Naive thymus-derived CD8-positive, alpha-beta T cell (primary cell): ENCODE data around the gene PLEKHA5. TPM values are rescaled to one million over a fixed set of nuclear protein-coding genes. Genes with fewer than 3 reads are reported as not detected.
"Not testable (repeated sequence)": the region's sequence is repeated elsewhere in the genome, so short reads cannot be mapped to it uniquely, and the experiment has no call there.

Experiments used
- ATAC-seq, 2 donors: fragments of 150-1000 bp; cut with Tn5 transposase in 1 of 2; sonication (Bioruptor Pico), chemical (Tn5 transposase) in 1 of 2; 1 replicate in 1 of 2; 2 replicates in 1 of 2; pipeline ENCODE4 v1.10.0; 2021; ENCODE audit warnings: mild to moderate bottlenecking in 2 of 2, moderate library complexity in 2 of 2
- POLR2A ChIA-PET: fragments of 350-600 bp; sonication (Branson Sonifier 250); formaldehyde crosslinking; loops from one replicate; lab custom pipeline; 2021; ENCODE audit warnings: antibody characterized with exemption; lab: Charles Lee
- DNase-seq, 10 donors: peaks; one replicate each; pipeline versions ENCODE4 v3.0.0 to v3.0.0-alpha.2; 2020 to 2022
- H3K27ac Mint-ChIP-seq, 10 donors: one replicate each; pipeline ENCODE4 v1.8.0; 2020 to 2022; ENCODE audit warnings: mild to moderate bottlenecking in 10 of 10, mixed read lengths in 10 of 10, moderate library complexity in 4 of 10, inconsistent platforms in 1 of 10
- H3K27me3 Mint-ChIP-seq, 5 donors: one replicate each; pipeline ENCODE4 v1.8.0; 2021 to 2022; ENCODE audit warnings: mixed read lengths in 5 of 5
- H3K36me3 Mint-ChIP-seq, 3 donors: one replicate each; pipeline ENCODE4 v1.8.0; 2020 to 2022; ENCODE audit warnings: mixed read lengths in 3 of 3, mild to moderate bottlenecking in 2 of 3, inconsistent platforms in 1 of 3
- H3K4me1 Mint-ChIP-seq, 4 donors: one replicate each; pipeline ENCODE4 v1.8.0; 2021 to 2022; ENCODE audit warnings: mixed read lengths in 4 of 4
- H3K4me3 Mint-ChIP-seq, 10 donors: one replicate each; pipeline ENCODE4 v1.8.0; 2020 to 2022; ENCODE audit warnings: mild to moderate bottlenecking in 10 of 10, mixed read lengths in 10 of 10, moderate library complexity in 6 of 10, inconsistent platforms in 1 of 10
- H3K9me3 Mint-ChIP-seq, 9 donors: one replicate each; pipeline ENCODE4 v1.8.0; 2020 to 2022; ENCODE audit warnings: mixed read lengths in 9 of 9, mild to moderate bottlenecking in 3 of 9, inconsistent platforms in 1 of 9, moderate library complexity in 1 of 9
- polyA plus RNA-seq, 3 donors: library from polyadenylated mRNA; unstranded; fragments of 300-500 nt; fragmentation: Illumina TruSeq; gene quantifications; one replicate each; pipeline ENCODE4 v1.2.3, GENCODE V29; 2021
- total RNA-seq, 8 experiments: library from RNA in 2 of 8; stranded (reverse) in 2 of 8; gene quantifications; one replicate each; pipeline ENCODE4 v1.2.3 and lab custom pipeline; 2021 to 2026

Gene PLEKHA5
- total and polyA plus RNA-seq, 5 experiments from 2014 or later: 0.37 to 2.7 (median 0.61) TPM

DNA sequence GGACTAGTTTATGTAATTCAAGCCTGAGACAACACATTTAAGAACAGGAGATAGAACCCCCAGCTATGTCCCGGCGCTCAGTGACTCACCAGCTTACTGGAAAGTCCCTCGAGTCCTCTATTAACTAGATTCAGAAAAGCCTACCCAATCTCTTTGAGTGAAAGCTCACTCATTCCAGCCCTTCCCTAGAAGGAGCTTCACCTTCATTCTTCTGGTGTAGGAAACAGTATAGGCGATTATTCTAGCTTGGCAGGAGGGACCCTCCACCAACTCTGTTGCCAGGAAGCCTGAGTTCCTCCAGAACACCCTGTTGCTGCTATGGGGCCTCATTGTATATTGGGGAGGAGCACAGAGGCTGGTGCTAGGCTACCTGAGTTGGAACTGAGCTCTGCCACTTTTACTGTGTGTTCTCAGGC lies 252.6 kb downstream of the PLEKHA5 start:
- DNase-seq (peak in 1 of 10 donors; percentile 6), ATAC-seq (no peak)
- Mint-ChIP-seq H3K27me3 (no peaks in the 10 kb centered on the region), H3K9me3 (no peaks in the 10 kb centered on the region), H3K4me3 (no peak overlapping the region), H3K27ac (peak overlapping the region in 1 of 10 donors; percentile 37), H3K4me1 (no peaks in the 10 kb centered on the region), H3K36me3 (no peaks in the 10 kb centered on the region)
- POLR2A ChIA-PET: no interaction called here

DNA sequence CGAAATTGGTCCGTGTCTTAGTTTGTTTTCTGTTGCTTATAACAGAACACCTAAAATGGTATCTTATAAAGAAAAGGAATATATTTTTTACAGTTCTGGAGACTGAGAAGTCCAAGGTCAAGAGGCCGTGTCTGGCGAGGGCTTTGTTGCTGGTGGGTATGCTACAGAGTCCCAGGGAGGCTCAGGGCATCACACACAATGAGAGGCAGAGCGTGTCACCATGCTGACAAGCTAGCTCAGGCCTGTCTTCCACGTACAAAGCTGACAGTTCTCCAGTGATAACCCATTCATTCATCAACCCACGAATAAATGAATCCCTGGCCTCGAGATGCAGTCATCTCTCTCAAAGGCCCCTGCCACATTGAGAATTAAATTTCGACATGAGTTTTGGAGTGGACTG lies 253.0 kb downstream of the PLEKHA5 start:
- Mint-ChIP-seq H3K4me1 (no peaks in the 10 kb centered on the region), H3K27me3 (no peaks in the 10 kb centered on the region), H3K9me3 (no peaks in the 10 kb centered on the region), H3K36me3 (no peaks in the 10 kb centered on the region), H3K27ac (peak overlapping the region in 1 of 10 donors; percentile 37), H3K4me3 (no peak overlapping the region)
- DNase-seq (no peak), ATAC-seq (no peak)
- POLR2A ChIA-PET: no interaction called here

DNA sequence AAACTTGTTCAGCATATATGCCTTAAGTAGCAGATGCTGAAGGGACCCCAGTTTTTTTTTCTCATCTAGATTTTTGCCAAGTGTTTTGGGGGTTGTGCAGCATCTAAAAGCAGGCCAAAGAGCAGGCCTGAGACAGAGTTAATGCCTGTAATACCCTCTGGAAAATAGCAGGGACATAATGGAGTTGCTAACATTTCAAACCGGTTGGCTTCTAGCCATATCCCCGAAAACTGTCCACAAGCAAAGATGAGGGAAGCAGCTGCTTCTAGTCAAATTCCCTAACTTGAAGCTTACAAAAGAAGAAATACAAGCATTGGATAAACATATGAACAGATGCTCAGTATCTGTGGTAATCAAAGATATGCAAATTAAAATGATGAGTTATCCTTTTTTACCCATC lies 257.6 kb downstream of the PLEKHA5 start:
- H3K9me3 Mint-ChIP-seq: no peaks in the 10 kb centered on the region
- peaks cover 0 to 3% (median 0%) of the 10 kb centered on the region in 4 donors for H3K4me1 Mint-ChIP-seq
- no peaks in the 10 kb centered on the region for H3K27me3 Mint-ChIP-seq
- POLR2A ChIA-PET: no interaction called here
- ATAC-seq (no peak), DNase-seq (no peak)
- no peak overlapping the region for H3K27ac Mint-ChIP-seq
- no peak overlapping the region for H3K4me3 Mint-ChIP-seq
- no peaks in the 10 kb centered on the region for H3K36me3 Mint-ChIP-seq

DNA sequence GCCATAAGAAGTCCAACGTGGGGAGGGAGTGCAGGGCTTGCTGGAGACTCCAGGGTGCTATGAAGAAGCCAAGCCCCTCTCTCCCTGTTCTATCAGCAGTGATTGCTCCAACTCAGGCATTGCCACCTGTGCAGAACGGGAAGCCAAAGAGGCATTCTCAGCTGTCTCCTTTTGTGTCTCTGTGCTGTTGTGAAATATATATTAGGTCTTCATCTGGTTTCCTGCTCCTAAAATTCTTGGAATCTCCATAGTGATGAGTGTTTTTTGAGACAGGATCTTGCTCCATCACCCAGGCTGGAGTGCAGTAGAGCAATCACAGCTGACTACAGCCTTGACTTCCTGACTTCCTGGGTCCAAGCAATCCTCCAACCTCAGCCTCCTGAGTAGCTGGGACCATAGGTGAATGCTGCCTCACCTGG lies 258.6 kb downstream of the PLEKHA5 start:
- POLR2A ChIA-PET: no interaction called here
- Mint-ChIP-seq H3K27ac (no peak overlapping the region), H3K36me3 (no peaks in the 10 kb centered on the region), H3K4me3 (no peak overlapping the region), H3K27me3 (no peaks in the 10 kb centered on the region), H3K4me1 (peaks cover 0 to 3% (median 0%) of the 10 kb centered on the region in 4 donors), H3K9me3 (no peaks in the 10 kb centered on the region)
- DNase-seq: no peak
- ATAC-seq: no peak

DNA sequence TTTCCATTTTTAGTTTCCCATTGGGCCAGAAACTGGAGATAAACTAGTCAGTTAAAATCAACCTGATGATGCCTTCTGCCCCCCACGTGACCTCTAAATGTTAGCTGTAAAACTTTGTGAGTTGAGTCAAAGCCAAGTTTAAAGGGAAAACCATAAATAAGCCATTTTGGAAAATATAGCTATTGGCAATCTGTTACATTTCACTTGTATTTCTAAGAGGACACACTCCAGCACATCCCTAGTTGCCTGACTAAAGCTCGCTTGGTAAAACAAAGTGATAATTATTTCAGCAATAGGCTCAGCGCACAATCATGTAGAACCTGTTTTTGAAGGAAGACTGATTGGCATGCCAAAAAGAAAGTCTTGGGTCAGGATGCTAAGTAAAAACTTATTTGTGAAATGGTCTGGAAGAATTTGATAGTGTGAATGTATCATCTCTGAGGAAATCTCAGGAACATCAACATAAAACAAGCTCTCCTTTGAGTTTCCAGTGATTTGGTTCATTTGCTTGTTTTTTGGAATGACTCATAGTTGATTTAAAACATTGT lies 260.6 kb downstream of the PLEKHA5 start:
- no peaks in the 10 kb centered on the region for H3K27me3 Mint-ChIP-seq
- no peaks in the 10 kb centered on the region for H3K36me3 Mint-ChIP-seq
- no peak overlapping the region for H3K27ac Mint-ChIP-seq
- H3K9me3 Mint-ChIP-seq: no peaks in the 10 kb centered on the region
- DNase-seq: no peak
- H3K4me3 Mint-ChIP-seq: no peak overlapping the region
- POLR2A ChIA-PET: no interaction called here
- no peak for ATAC-seq
- peaks cover 0 to 3% (median 0%) of the 10 kb centered on the region in 4 donors for H3K4me1 Mint-ChIP-seq

DNA sequence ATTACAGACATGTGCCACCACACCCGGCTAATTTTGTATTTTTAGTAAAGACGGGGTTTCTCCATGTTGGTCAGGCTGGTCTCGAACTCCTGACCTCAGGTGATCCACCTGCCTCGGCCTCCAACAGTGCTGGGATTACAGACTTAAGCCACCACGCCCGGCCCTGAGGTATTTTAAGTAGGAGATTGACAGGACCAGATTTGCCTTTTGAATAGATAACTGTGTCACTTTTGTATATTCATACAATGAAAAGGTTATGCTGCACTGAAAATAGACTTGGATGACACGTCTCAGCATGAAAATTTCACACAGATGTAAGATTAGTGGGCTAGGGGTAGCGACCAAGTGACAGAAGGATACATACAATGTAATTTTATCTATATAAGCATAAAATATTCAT lies 263.1 kb downstream of the PLEKHA5 start:
- H3K4me3 Mint-ChIP-seq, H3K27me3 Mint-ChIP-seq, DNase-seq, H3K4me1 Mint-ChIP-seq, H3K36me3 Mint-ChIP-seq, H3K9me3 Mint-ChIP-seq, H3K27ac Mint-ChIP-seq, ATAC-seq, POLR2A ChIA-PET: not testable (repeated sequence)

DNA sequence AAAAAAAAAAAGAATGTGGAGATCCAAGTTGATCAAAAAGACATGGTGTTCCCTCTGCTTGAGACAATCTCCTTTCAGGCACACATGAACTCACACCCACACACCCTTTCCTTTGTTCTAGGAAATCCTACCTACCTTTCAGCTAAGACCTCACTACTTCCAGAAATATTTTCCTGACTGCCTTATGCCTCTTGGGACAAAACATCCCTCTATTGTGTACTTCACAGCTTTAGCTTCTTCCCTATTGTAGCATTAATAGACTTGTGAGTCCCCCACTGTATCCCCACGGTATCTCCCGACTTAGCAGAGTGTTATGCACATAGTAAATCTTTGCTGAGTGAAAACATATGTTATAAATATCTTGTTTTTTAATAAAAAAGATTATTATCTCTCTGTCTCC lies 264.9 kb downstream of the PLEKHA5 start:
- H3K4me1 Mint-ChIP-seq: peaks cover 0 to 1% (median 0%) of the 10 kb centered on the region in 4 donors
- H3K27me3 Mint-ChIP-seq: no peaks in the 10 kb centered on the region
- no peak overlapping the region for H3K27ac Mint-ChIP-seq
- DNase-seq: no peak
- POLR2A ChIA-PET: no interaction called here
- no peaks in the 10 kb centered on the region for H3K36me3 Mint-ChIP-seq
- no peaks in the 10 kb centered on the region for H3K9me3 Mint-ChIP-seq
- no peak for ATAC-seq
- H3K4me3 Mint-ChIP-seq: no peak overlapping the region

DNA sequence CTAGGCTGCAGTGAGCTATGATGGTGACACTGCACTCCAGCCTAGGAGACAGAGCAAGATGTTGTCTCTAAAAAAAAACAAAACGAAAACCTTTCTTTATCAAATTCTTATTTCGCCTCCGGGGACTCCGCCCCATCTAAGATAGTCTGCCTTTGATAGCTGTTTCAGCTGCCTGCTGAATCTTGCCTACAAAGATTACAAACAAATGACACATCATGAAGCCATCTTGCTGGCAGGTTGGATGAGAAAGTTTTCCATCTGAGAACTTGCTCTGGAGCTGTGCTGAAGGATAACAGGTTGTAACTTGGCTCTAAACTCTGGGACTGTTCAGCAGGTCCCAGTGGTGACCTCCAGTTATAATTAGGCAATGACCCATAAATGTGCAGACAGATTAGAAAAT lies 268.0 kb downstream of the PLEKHA5 start:
- POLR2A ChIA-PET: interaction anchor here (0.6 kb wide), 1 partner anchor 101 kb away, joined by 3 read pairs; no protein-coding TSS in a partner anchor
- Mint-ChIP-seq H3K9me3 (no peaks in the 10 kb centered on the region), H3K36me3 (no peaks in the 10 kb centered on the region), H3K4me1 (peaks cover 1 to 5% (median 3%) of the 10 kb centered on the region in 4 donors), H3K4me3 (no peak overlapping the region), H3K27me3 (no peaks in the 10 kb centered on the region), H3K27ac (no peak overlapping the region)
- no peak for ATAC-seq
- no peak for DNase-seq

DNA sequence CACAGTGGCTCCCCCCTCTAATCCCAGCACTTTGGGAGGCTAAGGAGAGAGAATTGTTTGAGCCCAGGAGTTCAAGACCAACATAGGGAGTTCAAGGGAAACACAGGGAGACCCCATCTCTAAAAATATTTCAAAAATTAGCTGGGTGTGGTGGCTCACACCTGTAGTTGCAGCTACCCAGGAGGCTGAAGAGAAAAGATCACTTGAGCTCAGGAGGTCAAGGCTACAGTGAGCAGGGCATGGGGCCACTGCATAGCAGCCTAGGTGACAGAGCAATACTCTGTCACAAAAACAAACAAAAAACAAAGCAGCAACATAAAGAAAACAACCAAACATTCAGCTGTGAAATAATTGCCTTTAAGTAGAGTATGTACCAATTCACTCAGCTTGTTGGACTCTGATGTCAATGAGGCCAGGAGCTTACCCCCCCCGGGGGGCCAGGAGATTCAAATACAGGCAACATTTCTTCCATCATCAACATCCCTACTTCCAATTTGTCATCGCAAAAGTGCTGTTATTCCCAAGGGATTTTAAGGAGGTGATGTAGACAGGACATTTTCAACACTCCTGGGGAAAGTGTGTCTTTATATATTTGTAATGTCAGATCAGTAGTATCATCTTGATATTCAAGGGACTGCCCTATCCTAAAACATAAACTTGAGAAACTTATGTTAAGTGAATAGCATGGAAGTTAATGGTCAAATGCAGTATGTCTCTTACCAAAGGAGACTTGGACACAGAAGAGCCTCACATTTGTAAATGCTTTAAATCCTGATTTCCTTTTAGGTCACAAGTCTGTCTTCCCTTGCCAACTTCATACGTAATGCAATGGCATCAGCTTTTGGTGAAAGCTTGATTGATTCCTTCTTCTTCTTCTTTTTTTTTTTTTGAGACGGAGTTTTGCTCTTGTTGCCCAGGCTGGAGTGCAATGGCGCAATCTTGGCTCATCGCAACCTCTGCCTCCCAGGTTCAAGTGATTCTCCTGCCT lies 269.1 kb downstream of the PLEKHA5 start:
- H3K27me3 Mint-ChIP-seq: no peaks in the 10 kb centered on the region
- peaks cover 4 to 13% (median 10%) of the 10 kb centered on the region in 4 donors for H3K4me1 Mint-ChIP-seq
- ATAC-seq (no peak), DNase-seq (no peak)
- POLR2A ChIA-PET: no interaction called here
- peaks cover 0 to 6% (median 0%) of the 10 kb centered on the region in 9 donors for H3K9me3 Mint-ChIP-seq
- H3K27ac Mint-ChIP-seq: peak overlapping the region in 2 of 10 donors; percentile 18 to 29
- H3K36me3 Mint-ChIP-seq: no peaks in the 10 kb centered on the region
- H3K4me3 Mint-ChIP-seq: no peak overlapping the region

DNA sequence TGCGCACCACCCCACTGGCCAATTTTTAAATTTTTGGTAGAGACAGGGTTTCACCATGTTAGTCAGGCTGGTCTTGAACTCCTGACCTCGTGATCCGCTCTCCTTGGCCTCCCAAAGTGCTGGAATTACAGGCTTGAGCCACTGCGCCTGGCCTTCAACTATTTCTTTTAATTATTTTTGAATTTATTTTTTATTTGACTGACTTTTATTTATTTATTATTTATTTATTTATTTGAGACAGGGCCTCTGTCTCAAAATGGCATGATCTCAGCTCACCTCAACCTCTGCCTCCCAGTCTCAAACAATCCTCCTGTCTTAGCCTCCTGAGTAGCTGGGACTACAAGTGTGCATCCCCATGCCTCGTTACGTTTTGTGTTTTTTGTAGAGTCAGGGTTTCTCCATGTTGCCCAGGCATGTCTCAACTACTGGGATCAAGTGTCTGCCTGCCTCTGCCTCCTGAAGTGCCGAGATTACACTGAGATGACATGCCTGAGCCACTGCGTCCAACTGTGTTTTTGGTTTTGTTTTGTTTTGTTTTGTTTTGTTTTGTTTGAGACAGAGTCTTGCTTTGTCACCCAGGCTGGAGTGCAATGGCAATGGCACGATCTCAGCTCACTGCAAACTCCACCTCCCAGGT lies 271.2 kb downstream of the PLEKHA5 start:
- H3K9me3 Mint-ChIP-seq: peaks cover 0 to 11% (median 7%) of the 10 kb centered on the region in 9 donors
- POLR2A ChIA-PET, ATAC-seq, H3K4me3 Mint-ChIP-seq, H3K27me3 Mint-ChIP-seq, DNase-seq: not testable (repeated sequence)
- H3K27ac Mint-ChIP-seq: peak overlapping the region in 1 of 10 donors; percentile 47
- peaks cover 7 to 29% (median 20%) of the 10 kb centered on the region in 4 donors for H3K4me1 Mint-ChIP-seq
- H3K36me3 Mint-ChIP-seq: peaks cover 0 to 11% (median 6%) of the 10 kb centered on the region in 3 donors

DNA sequence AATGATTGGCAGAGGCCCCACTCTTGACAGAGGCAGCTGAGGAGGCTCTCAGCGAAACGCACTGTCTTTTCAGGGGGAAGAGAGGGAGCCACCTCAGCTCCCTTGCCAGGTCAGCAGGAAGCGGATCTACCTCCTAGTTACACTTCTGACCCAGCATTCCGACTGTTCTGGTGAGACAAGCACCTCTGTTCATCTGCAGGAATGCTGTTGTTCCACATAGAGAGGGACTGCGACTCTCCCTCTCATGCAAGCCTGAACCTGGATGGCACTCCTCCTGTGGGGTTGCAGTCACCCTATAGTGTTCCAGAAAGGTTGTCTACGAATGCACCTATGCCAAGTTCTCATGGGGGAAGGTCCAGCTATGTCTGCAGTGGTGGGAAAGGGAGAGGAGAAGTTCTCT lies 272.7 kb downstream of the PLEKHA5 start:
- Mint-ChIP-seq H3K4me1 (peaks cover 7 to 30% (median 21%) of the 10 kb centered on the region in 4 donors), H3K27me3 (no peaks in the 10 kb centered on the region), H3K9me3 (peaks cover 0 to 15% (median 7%) of the 10 kb centered on the region in 9 donors), H3K36me3 (peaks cover 0 to 11% (median 6%) of the 10 kb centered on the region in 3 donors), H3K27ac (peak overlapping the region in 3 of 10 donors; percentile 37 to 52 (median 52)), H3K4me3 (peak overlapping the region in 1 of 10 donors; percentile 59)
- POLR2A ChIA-PET: no interaction called here
- DNase-seq (no peak), ATAC-seq (no peak)

DNA sequence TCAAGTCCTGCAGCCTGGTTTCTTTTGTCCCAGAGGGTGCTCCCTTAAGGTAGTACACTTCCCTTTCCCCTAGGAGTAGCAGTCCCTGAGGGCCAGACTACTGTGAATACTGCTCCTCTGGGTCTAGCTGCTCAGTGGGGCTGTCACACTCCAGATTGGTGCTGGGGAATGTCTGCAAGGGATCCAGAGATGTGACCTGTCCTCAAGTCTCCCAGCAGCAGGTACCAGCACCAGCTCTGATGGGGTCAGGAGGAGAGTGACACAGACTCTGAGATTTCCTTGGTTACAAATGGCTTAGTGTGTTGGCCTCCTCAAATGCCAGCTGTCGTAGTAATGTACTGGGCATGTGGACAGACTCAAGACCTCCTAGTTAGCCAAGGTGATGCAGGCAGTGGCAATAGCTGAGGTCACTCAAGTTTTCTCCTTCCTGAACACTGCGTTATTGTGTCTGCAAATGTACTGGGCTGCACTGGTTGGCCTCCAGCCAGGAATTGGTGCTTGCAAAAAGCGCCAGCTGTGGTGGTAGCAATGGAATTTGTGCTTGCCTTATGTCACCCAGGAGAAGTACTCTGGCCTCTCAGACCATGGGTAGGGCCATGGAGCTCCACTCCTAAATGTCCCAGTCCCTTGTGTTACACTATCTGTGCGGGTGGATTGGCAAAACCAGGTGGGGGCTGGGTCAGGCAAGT lies 273.4 kb downstream of the PLEKHA5 start:
- Mint-ChIP-seq H3K9me3 (peaks cover 0 to 15% (median 7%) of the 10 kb centered on the region in 9 donors), H3K27me3 (no peaks in the 10 kb centered on the region), H3K4me3 (peak overlapping the region in 1 of 10 donors; percentile 33), H3K27ac (peak overlapping the region in 5 of 10 donors; percentile 12 to 66 (median 41)), H3K4me1 (peaks cover 7 to 30% (median 21%) of the 10 kb centered on the region in 4 donors), H3K36me3 (peaks cover 0 to 11% (median 6%) of the 10 kb centered on the region in 3 donors)
- DNase-seq: no peak
- POLR2A ChIA-PET: interaction anchor here (1.5 kb wide), 1 partner anchor 37 kb away, joined by 9 read pairs; the partner anchor contains the start of gene AEBP2
- ATAC-seq: no peak
